HG02885 (cell line): Measurements from ENCODE around the gene SCNN1G.
"Not testable (repeated sequence)": the region's sequence is repeated elsewhere in the genome, so short reads cannot be mapped to it uniquely, and the experiment has no call there.

Experiments used
- ATAC-seq: cut with Tn5 transposase; IDR thresholded peaks from one replicate; pipeline ENCODE4 v1.9.1; 2021; ENCODE audit warnings: mild to moderate bottlenecking; ENCODE audit not compliant: unreplicated experiment, poor library complexity

The SCNN1G gene

DNA sequence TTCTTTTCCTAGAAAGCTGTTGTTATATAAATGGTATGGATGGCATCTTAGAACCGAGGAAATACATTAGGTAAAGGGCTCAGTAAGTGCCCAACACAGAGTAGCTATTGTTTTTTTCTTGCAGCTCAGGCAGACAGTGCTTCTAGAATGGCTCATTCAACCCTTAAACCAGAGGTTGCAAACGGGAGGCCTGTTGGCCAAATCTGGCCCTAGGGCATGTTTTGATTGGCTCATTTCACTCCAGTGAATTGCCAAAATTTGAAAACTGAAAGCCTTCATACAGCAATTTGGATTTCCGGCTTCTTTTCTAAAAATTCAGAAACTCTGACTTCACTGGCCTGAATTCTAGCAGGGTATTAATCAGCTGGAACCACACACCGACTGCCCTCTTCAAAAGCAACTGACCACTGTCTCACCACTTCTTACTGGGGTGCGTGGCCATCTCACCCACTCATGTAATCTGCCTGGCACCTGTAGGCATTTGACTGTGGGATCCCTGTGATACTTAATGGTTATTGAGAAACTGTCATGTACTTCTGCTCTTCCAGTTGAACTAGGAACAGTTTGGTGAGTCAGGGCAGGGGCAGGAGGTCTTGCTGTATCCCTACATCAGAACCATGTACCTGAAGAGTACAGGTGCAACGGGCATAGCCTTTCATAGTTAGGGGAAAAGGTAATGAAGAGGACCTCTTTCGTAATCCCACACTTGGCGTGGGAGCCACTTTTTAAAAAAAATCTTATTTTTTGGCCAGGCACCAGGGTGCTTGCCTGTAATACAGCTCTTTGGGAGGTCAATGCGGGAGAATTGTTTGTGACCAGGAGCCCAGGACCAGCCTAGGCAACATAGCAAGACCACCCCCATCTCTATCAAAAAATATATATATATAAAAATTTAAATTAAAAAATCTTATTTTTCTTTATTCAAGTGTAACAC is 66.0 kb downstream of the SCNN1G start:
- no peak for ATAC-seq

DNA sequence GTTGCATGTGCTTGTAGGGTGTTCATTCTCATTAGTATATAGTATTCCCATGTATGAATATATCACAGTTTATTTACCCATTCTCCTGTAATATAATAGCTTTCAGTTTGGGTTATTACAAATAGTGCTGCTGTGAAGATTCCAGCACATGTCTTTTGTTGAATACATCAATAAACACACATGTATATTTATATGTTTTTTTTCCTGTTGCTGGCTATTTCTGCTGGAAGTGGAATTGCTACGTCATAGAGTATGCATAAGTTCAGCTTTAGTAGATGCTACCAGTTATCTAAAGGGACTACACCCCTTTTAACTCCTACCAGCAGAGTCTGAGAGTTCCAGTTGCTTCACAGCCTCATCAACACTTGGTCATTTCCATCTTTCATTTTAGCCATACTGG is 67.3 kb downstream of the SCNN1G start:
- ATAC-seq = no peak

DNA sequence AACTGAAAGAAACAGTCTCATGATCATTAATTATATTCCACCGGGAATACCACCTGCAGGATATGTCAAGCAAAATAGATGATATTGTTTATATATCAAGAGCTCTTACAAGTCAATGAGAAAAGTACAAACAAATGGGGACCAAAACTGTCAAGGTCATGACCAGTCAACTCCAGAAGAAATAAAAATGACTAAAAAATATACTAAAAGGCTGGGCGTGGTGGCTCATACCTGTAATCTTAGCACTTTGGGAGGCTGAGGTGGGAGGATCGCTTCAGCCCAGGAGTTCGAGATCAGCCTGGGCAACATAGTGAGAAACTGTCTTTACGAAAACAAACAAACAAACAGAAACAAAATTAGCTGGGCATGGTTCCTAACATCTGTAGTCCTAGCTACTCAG is 69.8 kb downstream of the SCNN1G start:
- no peak for ATAC-seq

- not testable (repeated sequence) for ATAC-seq
Observed at GRCh38 chr16:23253650-23254049, 71.1 kb downstream of the SCNN1G start.

GRCh38 chr16:23254338-23254737 is 71.8 kb downstream of the SCNN1G start:
- no peak for ATAC-seq

GRCh38 chr16:23255000-23255399 is 72.5 kb downstream of the SCNN1G start:
- ATAC-seq = no peak

DNA sequence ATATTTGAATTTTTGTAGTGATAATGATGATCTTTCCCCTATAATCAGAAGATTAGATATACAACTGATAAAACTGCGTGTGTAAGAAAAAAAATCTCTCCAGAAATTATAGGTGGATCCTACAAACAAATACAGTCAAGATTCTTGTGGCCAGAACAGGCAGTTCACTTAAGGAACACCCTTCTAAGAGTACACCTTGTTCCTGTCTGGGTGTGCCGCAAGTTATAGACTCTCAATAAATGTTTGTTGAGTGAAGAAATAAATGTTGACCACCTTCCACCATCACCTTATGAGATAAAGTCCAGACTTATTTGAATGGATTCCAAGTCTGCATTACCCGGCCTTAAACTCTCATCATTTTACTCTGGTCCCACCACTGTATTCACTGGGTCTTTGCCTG is 73.9 kb downstream of the SCNN1G start:
- no peak for ATAC-seq

- no peak for ATAC-seq
Observed at GRCh38 chr16:23257682-23258081, 75.1 kb downstream of the SCNN1G start.

- ATAC-seq = no peak
Observed at GRCh38 chr16:23258919-23259237, 76.3 kb downstream of the SCNN1G start.
